MM.1S (cell line): Measurements from ENCODE around the gene DEPDC5.
A peak's percentile ranks its signal among the peaks of the same experiment; 100 is the strongest.

Experiments
- DNase-seq: peaks from one replicate; pipeline ENCODE4 v3.0.0-alpha.2; 2015
- H2AFZ ChIP-seq: fragments of 300-600 bp; sonication (generic); 2 replicates; pipeline ENCODE4 v1.6.0; 2016; ENCODE audit warnings: antibody characterized with exemption, low read length
- H3F3A ChIP-seq: fragments of 300-600 bp; sonication (generic); 2 replicates; pipeline ENCODE4 v1.6.1; 2016; ENCODE audit warnings: mild to moderate bottlenecking, antibody characterized with exemption, low read length, moderate library complexity, mixed read lengths; ENCODE audit not compliant: insufficient read depth
- H3K27ac ChIP-seq: fragments of 300-600 bp; sonication (generic); 2 replicates; pipeline ENCODE4 v1.5.1; 2016; ENCODE audit warnings: mild to moderate bottlenecking, low read length
- H3K27me3 ChIP-seq: fragments of 300-600 bp; sonication (generic); replicated peaks from 2 replicates; pipeline ENCODE4 v1.6.0; 2016; ENCODE audit warnings: low read length; ENCODE audit not compliant: insufficient read depth
- H3K36me3 ChIP-seq: fragments of 300-600 bp; sonication (generic); replicated peaks from 2 replicates; pipeline ENCODE4 v1.6.1; 2016; ENCODE audit warnings: mild to moderate bottlenecking, low read length, mixed read lengths; ENCODE audit not compliant: insufficient read depth
- H3K4me1 ChIP-seq: fragments of 300-600 bp; sonication (generic); 2 replicates; pipeline ENCODE4 v1.6.1; 2016; ENCODE audit warnings: low read length, mixed read lengths
- H3K4me2 ChIP-seq: fragments of 300-600 bp; sonication (generic); 2 replicates; pipeline ENCODE4 v1.6.0; 2016; ENCODE audit warnings: low read depth, low read length
- H3K4me3 ChIP-seq: fragments of 300-600 bp; sonication (generic); 2 replicates; pipeline ENCODE4 v1.5.1; 2016; ENCODE audit warnings: low read length, mixed read lengths
- H3K79me2 ChIP-seq: fragments of 300-600 bp; sonication (generic); 2 replicates; pipeline ENCODE4 v1.6.1; 2016; ENCODE audit warnings: mixed run types, low read length, mixed read lengths
- H3K9ac ChIP-seq: fragments of 300-600 bp; sonication (generic); 2 replicates; pipeline ENCODE4 v1.6.1; 2016; ENCODE audit warnings: low read length, mixed read lengths
- H3K9me2 ChIP-seq: fragments of 300-600 bp; sonication (generic); replicated peaks from 2 replicates; pipeline ENCODE4 v1.6.1; 2016; ENCODE audit warnings: mild to moderate bottlenecking, low read length, mixed read lengths; ENCODE audit not compliant: insufficient read depth
- H3K9me3 ChIP-seq: fragments of 300-600 bp; sonication (generic); replicated peaks from 2 replicates; pipeline ENCODE4 v1.6.1; 2016; ENCODE audit warnings: mild to moderate bottlenecking, low read length, mixed read lengths; ENCODE audit not compliant: insufficient read depth
- H4K20me1 ChIP-seq: fragments of 300-600 bp; sonication (generic); 2 replicates; pipeline ENCODE4 v1.6.1; 2016; ENCODE audit warnings: mild to moderate bottlenecking, low read length, moderate library complexity, mixed read lengths; ENCODE audit not compliant: insufficient read depth
- CTCF ChIP-seq: fragments of 300-600 bp; sonication (generic); IDR thresholded peaks from 2 replicates; pipeline ENCODE4 v1.5.1; 2016; ENCODE audit warnings: antibody characterized with exemption, low read length, mixed read lengths
- EZH2 ChIP-seq: fragments of 300-600 bp; sonication (generic); optimal IDR thresholded peaks from 2 replicates; pipeline ENCODE3; 2017; ENCODE audit warnings: low read depth, mild to moderate bottlenecking, antibody characterized with exemption, low read length, mixed read lengths
- EZH2phosphoT487 ChIP-seq: fragments of 300-600 bp; sonication (generic); IDR thresholded peaks from 2 replicates; pipeline ENCODE4 v1.6.1; 2018; ENCODE audit warnings: antibody characterized with exemption, low read length

Gene DEPDC5

GRCh38 chr22:31773416-31773815, 19.6 kb downstream of the DEPDC5 start:
- Histone ChIP-seq H4K20me1 (no peaks in the 10 kb centered on the region), H3K4me1 (no peaks in the 10 kb centered on the region), H3K4me2 (no peak overlapping the region), H3K79me2 (no peaks in the 10 kb centered on the region), H3K9ac (no peak overlapping the region), H3K27ac (no peak overlapping the region), H3K9me3 (no peaks in the 10 kb centered on the region), H3K9me2 (no peaks in the 10 kb centered on the region), H3K4me3 (no peak overlapping the region), H3K27me3 (no peaks in the 10 kb centered on the region), H3K36me3 (no peaks in the 10 kb centered on the region), H2AFZ (no peak overlapping the region), H3F3A (no peaks in the 10 kb centered on the region)
- TF ChIP-seq EZH2 = no peak
- TF ChIP-seq EZH2phosphoT487 = no peak
- TF ChIP-seq CTCF = no peak
- DNase-seq = no peak

GRCh38 chr22:31776231-31776630, 22.4 kb downstream of the DEPDC5 start:
- DNase-seq = no peak
- H3K4me1 ChIP-seq = no peaks in the 10 kb centered on the region
- H3K79me2 ChIP-seq = no peaks in the 10 kb centered on the region
- no peaks in the 10 kb centered on the region for H3K27me3 ChIP-seq
- H3F3A ChIP-seq = no peaks in the 10 kb centered on the region
- no peak overlapping the region for H3K4me2 ChIP-seq
- H3K9ac ChIP-seq = no peak overlapping the region
- 0 out of 2 replicates have a peak, but pooled peaks cover 7% of the 10 kb centered on the region for H3K36me3 ChIP-seq
- H3K9me2 ChIP-seq = no peaks in the 10 kb centered on the region
- no peak for TF ChIP-seq EZH2phosphoT487
- no peak for TF ChIP-seq EZH2
- TF ChIP-seq CTCF = no peak
- no peaks in the 10 kb centered on the region for H3K9me3 ChIP-seq
- H2AFZ ChIP-seq = no peak overlapping the region
- H4K20me1 ChIP-seq = no peaks in the 10 kb centered on the region
- no peak overlapping the region for H3K27ac ChIP-seq
- no peak overlapping the region for H3K4me3 ChIP-seq

GRCh38 chr22:31789803-31790202, 36.0 kb downstream of the DEPDC5 start:
- Histone ChIP-seq H3K27me3 (no peaks in the 10 kb centered on the region), H3K9me2 (no peaks in the 10 kb centered on the region), H3K4me1 (peaks cover 5% of the 10 kb centered on the region; the same call in 1 of the 2 replicates), H3K4me3 (no peak overlapping the region), H3K79me2 (no peaks in the 10 kb centered on the region), H3K4me2 (no peak overlapping the region), H3K27ac (peak overlapping the region; percentile 1; the same call in 1 of the 2 replicates), H2AFZ (no peak overlapping the region), H3F3A (no peaks in the 10 kb centered on the region), H3K36me3 (no peaks in the 10 kb centered on the region), H4K20me1 (no peaks in the 10 kb centered on the region), H3K9me3 (no peaks in the 10 kb centered on the region), H3K9ac (no peak overlapping the region)
- TF ChIP-seq CTCF (no peak), EZH2 (no peak), EZH2phosphoT487 (no peak)
- DNase-seq = no peak
